Measurements from ENCODE around the gene PPP1R14B. TPM values are rescaled to one million over a fixed set of nuclear protein-coding genes. Genes with fewer than 3 reads are reported as not detected.

The PPP1R14B gene
- total RNA-seq, 2 experiments from 2014 or later, result 96.9 to 105 TPM

DNA sequence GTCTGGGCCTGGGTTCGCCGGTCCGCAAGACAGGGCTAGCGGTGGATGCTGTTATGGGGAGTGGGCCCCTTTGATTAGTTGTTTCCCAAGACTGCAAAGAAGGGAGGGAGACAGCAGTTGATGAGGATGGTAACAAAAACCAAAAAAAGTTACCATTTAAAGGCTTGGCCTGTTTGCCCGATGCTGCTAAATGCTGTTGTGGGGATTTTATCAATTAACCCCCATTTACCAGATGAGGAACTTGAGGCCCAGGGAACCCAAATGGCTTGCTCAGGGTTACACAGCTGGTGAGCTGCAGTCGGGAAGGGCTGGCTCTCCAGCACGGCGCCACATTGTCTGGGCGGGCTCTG is 24.1 kb downstream of the PPP1R14B start:
- Mint-ChIP-seq H3K9me3 (no peaks in the 10 kb centered on the region), H3K4me3 (no peak overlapping the region), H3K27ac (no peak overlapping the region), H3K27me3 (no peaks in the 10 kb centered on the region), H3K36me3 (ENCODE audit: low read depth) (peaks cover 27% of the 10 kb centered on the region), H3K4me1 (peaks cover 22% of the 10 kb centered on the region)
- ChIA-PET CTCF (no interaction called here), POLR2A (interaction anchor here (1.2 to 14.6 kb wide), 6 partner anchors 13 to 95 kb away, joined by 4 to 275 read pairs (median 10); partner anchors contain the start of genes FERMT3, FKBP2, PPP1R14B and PRDX5)
- no peak for DNase-seq

DNA sequence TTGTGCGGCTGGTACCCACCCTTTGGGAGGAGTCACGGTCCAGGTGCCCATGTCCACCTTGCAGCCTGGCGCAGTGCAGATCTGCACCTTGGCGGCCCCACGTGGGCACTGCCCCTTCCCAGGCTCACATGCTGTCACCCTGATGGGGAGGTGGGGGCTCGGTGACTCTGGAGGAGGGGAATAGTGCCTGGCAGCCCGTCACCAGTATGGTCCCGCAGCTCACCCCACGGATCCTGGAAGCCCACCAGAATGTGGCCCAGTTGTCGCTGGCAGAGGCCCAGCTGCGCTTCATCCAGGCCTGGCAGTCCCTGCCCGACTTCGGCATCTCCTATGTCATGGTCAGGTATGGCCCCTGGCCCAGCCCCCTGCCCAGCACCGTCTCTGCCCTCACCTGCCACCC is 25.9 kb downstream of the PPP1R14B start:
- CTCF ChIA-PET, result no interaction called here
- H3K4me3 Mint-ChIP-seq, result no peak overlapping the region
- no peaks in the 10 kb centered on the region for H3K27me3 Mint-ChIP-seq
- peaks cover 29% of the 10 kb centered on the region for H3K36me3 Mint-ChIP-seq (ENCODE audit: low read depth)
- peaks cover 13% of the 10 kb centered on the region for H3K4me1 Mint-ChIP-seq
- no peak for DNase-seq
- no peak overlapping the region for H3K27ac Mint-ChIP-seq
- no peaks in the 10 kb centered on the region for H3K9me3 Mint-ChIP-seq
- POLR2A ChIA-PET, result interaction anchor here (1.6 to 14.6 kb wide), 2 partner anchors 13 to 35 kb away, joined by 4 to 275 read pairs; partner anchors contain the start of genes FERMT3 and STIP1

DNA sequence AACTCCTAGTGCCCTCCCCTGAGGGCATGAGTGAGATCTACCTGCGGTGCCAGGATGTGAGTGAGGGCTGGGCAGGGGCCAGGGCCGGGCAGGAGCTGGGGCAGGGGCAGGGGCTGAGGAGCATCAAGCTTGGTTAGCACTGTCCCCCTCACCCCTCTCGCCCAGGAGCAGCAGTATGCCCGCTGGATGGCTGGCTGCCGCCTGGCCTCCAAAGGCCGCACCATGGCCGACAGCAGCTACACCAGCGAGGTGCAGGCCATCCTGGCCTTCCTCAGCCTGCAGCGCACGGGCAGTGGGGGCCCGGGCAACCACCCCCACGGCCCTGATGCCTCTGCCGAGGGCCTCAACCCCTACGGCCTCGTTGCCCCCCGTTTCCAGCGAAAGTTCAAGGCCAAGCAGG is 26.5 kb downstream of the PPP1R14B start:
- H3K36me3 Mint-ChIP-seq (ENCODE audit: low read depth), result peaks cover 31% of the 10 kb centered on the region
- no peak overlapping the region for H3K4me3 Mint-ChIP-seq
- peaks cover 11% of the 10 kb centered on the region for H3K4me1 Mint-ChIP-seq
- ChIA-PET CTCF (no interaction called here), POLR2A (interaction anchor here (1.6 to 14.6 kb wide), 2 partner anchors 12 to 34 kb away, joined by 4 to 275 read pairs; partner anchors contain the start of genes FERMT3 and STIP1)
- no peak overlapping the region for H3K27ac Mint-ChIP-seq
- no peaks in the 10 kb centered on the region for H3K9me3 Mint-ChIP-seq
- no peak for DNase-seq
- no peaks in the 10 kb centered on the region for H3K27me3 Mint-ChIP-seq

DNA sequence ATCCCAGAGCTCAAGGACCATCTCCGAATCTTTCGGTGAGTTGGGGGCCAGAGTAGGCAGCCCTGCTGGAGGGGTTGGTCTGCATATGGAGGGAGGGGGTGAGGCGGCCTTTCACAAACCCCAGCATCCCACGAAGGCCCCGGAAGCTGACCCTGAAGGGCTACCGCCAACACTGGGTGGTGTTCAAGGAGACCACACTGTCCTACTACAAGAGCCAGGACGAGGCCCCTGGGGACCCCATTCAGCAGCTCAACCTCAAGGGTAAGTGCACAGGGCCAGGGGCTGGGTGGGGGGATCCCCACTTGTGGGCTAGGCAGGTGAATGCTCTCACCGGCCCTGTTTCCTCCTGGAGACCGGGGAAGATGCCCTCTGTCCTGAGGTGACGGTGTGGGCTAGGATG is 27.0 kb downstream of the PPP1R14B start:
- H3K27me3 Mint-ChIP-seq, result no peaks in the 10 kb centered on the region
- H3K4me1 Mint-ChIP-seq, result peaks cover 10% of the 10 kb centered on the region
- no peak overlapping the region for H3K27ac Mint-ChIP-seq
- H3K36me3 Mint-ChIP-seq (ENCODE audit: low read depth), result peaks cover 32% of the 10 kb centered on the region
- CTCF ChIA-PET, result no interaction called here
- POLR2A ChIA-PET, result interaction anchor here (14.6 kb wide), 1 partner anchor 12 kb away, joined by 275 read pairs; the partner anchor contains the start of gene FERMT3
- no peaks in the 10 kb centered on the region for H3K9me3 Mint-ChIP-seq
- H3K4me3 Mint-ChIP-seq, result no peak overlapping the region
- no peak for DNase-seq

DNA sequence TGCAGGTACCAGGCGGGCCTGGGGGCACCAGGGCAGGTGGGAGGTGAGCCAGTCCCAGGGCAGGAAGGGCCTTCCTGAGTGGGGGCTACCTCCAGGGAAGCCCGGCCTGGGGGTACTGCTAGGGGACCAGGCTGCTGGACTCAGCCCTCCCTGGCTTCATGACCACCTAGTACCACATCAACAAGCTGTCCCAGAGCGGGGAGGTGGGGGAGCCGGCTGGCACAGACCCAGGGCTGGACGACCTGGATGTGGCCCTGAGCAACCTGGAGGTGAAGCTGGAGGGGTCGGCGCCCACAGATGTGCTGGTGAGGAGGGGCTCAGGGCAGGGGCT is 27.4 kb downstream of the PPP1R14B start:
- Mint-ChIP-seq H3K36me3 (ENCODE audit: low read depth) (peaks cover 32% of the 10 kb centered on the region), H3K4me3 (no peak overlapping the region), H3K4me1 (peaks cover 8% of the 10 kb centered on the region), H3K27me3 (no peaks in the 10 kb centered on the region), H3K9me3 (no peaks in the 10 kb centered on the region), H3K27ac (no peak overlapping the region)
- no peak for DNase-seq
- CTCF ChIA-PET, result no interaction called here
- POLR2A ChIA-PET, result interaction anchor here (1.1 to 14.6 kb wide), 2 partner anchors 11 to 14 kb away, joined by 4 to 275 read pairs; partner anchors contain the start of gene FERMT3

DNA sequence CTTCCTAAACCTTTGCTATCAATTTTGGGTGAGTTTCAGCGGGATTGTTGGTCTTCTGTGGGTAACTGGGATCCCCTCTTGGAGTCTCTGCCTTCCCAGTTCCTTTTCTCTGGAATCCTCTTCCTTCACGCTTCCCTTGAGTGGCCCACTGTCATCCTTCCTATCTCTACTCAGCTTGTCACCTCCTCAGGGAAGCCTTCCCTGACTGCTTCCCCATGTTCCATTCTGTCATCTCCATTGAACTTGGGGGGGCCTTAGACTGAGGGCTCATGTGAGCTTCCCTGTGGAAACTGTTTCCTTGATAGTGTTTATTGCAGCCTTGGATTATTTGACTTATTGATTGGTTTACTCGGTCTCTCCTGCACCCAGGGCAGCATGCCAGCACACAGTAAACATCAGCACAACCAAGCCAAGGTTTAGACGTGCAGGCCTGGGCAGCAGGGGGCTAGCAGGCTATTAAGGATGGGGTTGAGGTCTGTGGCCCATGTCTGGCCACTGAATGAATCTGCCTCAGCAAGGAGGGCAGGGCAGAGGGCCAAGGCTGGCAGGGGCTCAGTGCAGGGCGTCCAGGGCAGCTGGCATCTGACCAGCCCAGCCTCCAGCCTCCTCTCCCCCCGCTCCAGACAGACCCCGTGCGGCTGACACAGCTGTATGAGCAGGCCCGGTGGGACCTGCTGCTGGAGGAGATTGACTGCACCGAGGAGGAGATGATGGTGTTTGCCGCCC is 28.0 kb downstream of the PPP1R14B start:
- Mint-ChIP-seq H3K36me3 (ENCODE audit: low read depth) (peaks cover 37% of the 10 kb centered on the region), H3K4me1 (peaks cover 6% of the 10 kb centered on the region), H3K4me3 (no peak overlapping the region), H3K27ac (no peak overlapping the region), H3K27me3 (no peaks in the 10 kb centered on the region), H3K9me3 (no peaks in the 10 kb centered on the region)
- ChIA-PET POLR2A (interaction anchor here (1.1 to 14.6 kb wide), 2 partner anchors 11 to 15 kb away, joined by 4 to 275 read pairs; partner anchors contain the start of gene FERMT3), CTCF (no interaction called here)
- DNase-seq, result no peak

DNA sequence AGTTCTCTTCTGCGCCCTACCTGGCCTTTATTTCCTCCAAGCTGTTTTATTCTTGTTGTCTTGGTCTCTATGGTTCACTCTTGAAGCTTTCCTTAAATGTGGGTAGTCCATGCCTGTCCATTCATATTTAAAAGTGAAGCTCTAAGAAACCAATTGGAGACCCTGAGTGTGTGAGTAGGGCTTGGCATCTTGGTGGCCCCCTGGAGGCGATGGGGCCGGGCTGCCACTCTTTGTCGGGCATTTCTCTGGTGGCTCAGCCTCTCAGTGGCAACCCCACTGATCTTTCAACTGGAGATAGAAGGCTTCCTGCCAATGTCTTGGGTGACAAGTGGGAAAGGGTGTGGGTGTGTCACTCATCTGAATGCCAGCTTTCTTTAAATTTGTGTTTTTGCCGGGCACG is 29.9 kb downstream of the PPP1R14B start:
- POLR2A ChIA-PET, result interaction anchor here (14.6 kb wide), 1 partner anchor 9 kb away, joined by 275 read pairs; the partner anchor contains the start of gene FERMT3
- no peaks in the 10 kb centered on the region for H3K9me3 Mint-ChIP-seq
- no peak overlapping the region for H3K27ac Mint-ChIP-seq

DNA sequence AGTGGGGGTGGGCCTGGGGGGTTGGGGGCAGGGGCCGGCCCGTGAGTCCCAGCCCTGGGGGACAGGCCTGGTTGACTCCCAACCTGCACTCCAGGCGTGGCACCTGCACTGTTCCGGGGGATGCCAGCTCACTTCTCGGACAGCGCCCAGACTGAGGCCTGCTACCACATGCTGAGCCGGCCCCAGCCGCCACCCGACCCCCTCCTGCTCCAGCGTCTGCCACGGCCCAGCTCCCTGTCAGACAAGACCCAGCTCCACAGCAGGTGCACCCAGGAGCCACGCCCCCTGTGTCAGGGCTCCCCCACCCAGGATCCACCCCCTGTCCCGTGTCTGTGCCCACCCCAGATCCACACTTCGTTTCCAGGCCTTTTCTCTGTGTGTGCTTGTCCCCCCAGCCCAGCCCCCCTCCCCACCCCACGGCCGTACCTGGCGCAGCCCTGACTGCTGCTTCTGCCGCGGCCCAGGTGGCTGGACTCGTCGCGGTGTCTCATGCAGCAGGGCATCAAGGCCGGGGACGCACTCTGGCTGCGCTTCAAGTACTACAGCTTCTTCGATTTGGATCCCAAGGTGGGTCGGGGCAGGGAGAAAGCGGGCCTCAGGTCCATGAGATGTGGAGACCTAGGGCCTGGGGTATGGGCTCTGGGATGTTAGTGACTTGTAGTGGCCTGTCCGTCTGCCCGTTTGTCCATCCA is 35.4 kb downstream of the PPP1R14B start:
- no peaks in the 10 kb centered on the region for H3K27me3 Mint-ChIP-seq
- DNase-seq, result no peak
- no peak overlapping the region for H3K4me3 Mint-ChIP-seq
- peaks cover 70% of the 10 kb centered on the region for H3K36me3 Mint-ChIP-seq (ENCODE audit: low read depth)
- ChIA-PET CTCF (interaction anchor here (0.8 kb wide), 1 partner anchor 15 kb away, joined by 3 read pairs; the partner anchor contains the start of genes NUDT22 and TRPT1), POLR2A (interaction anchor here (1.3 to 11.9 kb wide), 5 partner anchors 9 to 59 kb away, joined by 3 to 275 read pairs (median 11); partner anchors contain the start of genes FKBP2, NUDT22, STIP1 and TRPT1)
- no peak overlapping the region for H3K27ac Mint-ChIP-seq
- no peaks in the 10 kb centered on the region for H3K9me3 Mint-ChIP-seq
- peaks cover 40% of the 10 kb centered on the region for H3K4me1 Mint-ChIP-seq

More for the DNA sequence above, 29.9 kb downstream of the PPP1R14B start:
- Mint-ChIP-seq H3K4me3 (no peak overlapping the region), H3K4me1 (peaks cover 13% of the 10 kb centered on the region), H3K36me3 (ENCODE audit: low read depth) (peaks cover 50% of the 10 kb centered on the region), H3K27me3 (no peaks in the 10 kb centered on the region)
- CTCF ChIA-PET, result interaction anchor here (0.7 to 1.5 kb wide), 5 partner anchors 12 to 551 kb away, joined by 3 to 5 read pairs (median 4); partner anchors contain the start of gene STIP1
- DNase-seq, result no peak

DNA sequence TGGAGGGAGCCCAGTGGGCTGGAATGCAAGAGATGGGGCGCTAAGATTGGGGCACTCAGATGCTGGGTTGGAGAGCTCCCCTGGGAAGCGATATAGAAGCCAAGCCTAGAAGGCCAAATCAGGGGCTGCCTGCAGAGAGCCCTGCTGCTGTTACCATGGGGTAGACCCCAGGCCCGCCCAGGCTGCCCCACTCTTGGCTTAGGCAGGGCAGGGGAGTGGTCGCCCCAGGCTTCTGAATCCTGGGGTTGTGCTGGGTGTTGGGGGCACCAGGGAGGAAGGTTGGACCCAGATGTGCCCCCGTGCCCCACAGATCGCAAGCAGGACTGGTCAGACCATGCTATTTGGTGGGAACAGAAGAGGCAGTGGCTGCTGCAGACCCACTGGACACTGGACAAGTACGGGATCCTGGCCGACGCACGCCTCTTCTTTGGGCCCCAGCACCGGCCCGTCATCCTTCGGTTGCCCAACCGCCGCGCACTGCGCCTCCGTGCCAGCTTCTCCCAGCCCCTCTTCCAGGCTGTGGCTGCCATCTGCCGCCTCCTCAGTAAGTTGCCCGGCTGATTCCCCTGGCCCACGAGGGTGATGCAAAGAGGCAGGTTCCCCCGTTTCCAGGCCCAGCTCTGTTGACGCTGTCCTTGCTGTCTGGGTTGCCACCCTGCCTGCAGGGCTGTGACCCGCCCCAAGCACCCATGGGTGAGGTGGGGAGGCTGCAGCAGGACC is 36.3 kb downstream of the PPP1R14B start:
- no peak for DNase-seq
- Mint-ChIP-seq H3K4me1 (peaks cover 49% of the 10 kb centered on the region), H3K36me3 (ENCODE audit: low read depth) (peaks cover 77% of the 10 kb centered on the region), H3K27me3 (no peaks in the 10 kb centered on the region), H3K27ac (no peak overlapping the region), H3K9me3 (no peaks in the 10 kb centered on the region), H3K4me3 (no peak overlapping the region)
- POLR2A ChIA-PET, result interaction anchor here (0.5 to 11.9 kb wide), 6 partner anchors 10 to 91 kb away, joined by 3 to 275 read pairs (median 8); partner anchors contain the start of genes FKBP2, NUDT22, STIP1 and TRPT1
- CTCF ChIA-PET, result interaction anchor here (0.8 kb wide), 1 partner anchor 61 kb away, joined by 4 read pairs; no protein-coding TSS in a partner anchor

DNA sequence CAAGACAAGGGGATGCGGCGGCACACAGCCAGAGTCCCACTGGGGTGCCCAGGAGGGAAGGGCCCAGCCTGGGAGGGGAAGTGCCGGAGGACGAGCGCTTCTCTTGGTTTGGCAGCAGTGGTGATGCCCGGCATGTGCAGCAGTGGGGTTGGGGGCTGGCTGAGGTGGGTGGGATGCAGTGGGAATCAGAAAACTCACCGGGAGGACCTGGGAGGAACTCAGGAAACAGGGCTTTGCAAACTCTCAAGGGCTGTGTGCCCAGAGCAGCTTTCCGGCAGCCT is 37.2 kb downstream of the PPP1R14B start:
- peaks cover 74% of the 10 kb centered on the region for H3K36me3 Mint-ChIP-seq (ENCODE audit: low read depth)
- peaks cover 53% of the 10 kb centered on the region for H3K4me1 Mint-ChIP-seq
- POLR2A ChIA-PET, result interaction anchor here (1.2 to 11.9 kb wide), 4 partner anchors 11 to 61 kb away, joined by 3 to 275 read pairs (median 180); partner anchors contain the start of genes NUDT22, STIP1 and TRPT1
- H3K4me3 Mint-ChIP-seq, result no peak overlapping the region
- DNase-seq, result no peak
- H3K9me3 Mint-ChIP-seq, result no peaks in the 10 kb centered on the region
- H3K27ac Mint-ChIP-seq, result peak overlapping the region; percentile 96
- no peaks in the 10 kb centered on the region for H3K27me3 Mint-ChIP-seq
- CTCF ChIA-PET, result no interaction called here

DNA sequence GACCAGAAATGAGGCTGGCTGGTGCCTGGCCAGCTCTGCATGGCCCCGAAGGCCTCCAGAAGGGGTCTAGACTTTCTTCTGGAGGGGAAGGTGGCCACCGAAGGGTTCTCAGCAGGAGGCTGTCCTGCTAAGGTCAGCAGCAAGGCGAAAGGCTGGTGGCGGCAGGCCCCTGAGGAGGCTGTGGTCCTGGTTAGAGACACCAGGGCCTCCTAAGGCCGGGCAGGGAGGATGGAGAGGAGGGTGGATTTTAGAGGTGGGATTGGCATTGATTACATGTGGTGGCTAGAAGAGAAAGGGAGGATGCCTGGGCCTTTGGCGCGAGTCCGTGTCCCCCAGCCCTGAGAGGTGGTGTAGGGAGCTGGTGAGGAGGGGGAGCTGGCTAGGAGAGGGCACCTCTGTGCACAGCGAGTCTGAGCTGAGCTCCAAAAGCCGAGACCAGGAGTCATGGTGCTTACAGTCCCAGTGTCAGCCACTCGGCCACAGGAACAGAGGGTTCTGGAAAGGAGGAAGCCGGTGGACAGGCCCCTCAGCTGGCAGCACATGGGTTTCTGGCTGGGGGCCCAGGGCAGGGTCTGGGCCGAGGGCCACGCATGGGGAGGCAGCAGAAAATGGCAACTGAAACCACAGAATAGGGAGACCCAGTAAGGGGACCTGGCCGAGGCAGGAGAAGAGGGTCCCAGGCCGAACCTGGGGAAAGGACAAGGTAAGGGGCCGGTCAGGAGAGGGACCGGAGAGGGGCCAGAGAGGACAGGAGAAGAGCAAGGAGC is 37.8 kb downstream of the PPP1R14B start:
- POLR2A ChIA-PET, result interaction anchor here (1.1 to 11.9 kb wide), 10 partner anchors 12 to 343 kb away, joined by 3 to 275 read pairs (median 48); partner anchors contain the start of genes CATSPERZ, DNAJC4, ESRRA and FKBP2
- Mint-ChIP-seq H3K4me3 (peak overlapping the region; percentile 51), H3K27ac (peak overlapping the region; percentile 96), H3K36me3 (ENCODE audit: low read depth) (peaks cover 77% of the 10 kb centered on the region), H3K4me1 (peaks cover 58% of the 10 kb centered on the region), H3K27me3 (no peaks in the 10 kb centered on the region), H3K9me3 (no peaks in the 10 kb centered on the region)
- CTCF ChIA-PET, result interaction anchor here (5.4 to 7.0 kb wide), 2 partner anchors 23 to 94 kb away, joined by 71 to 154 read pairs; partner anchors contain the start of genes CATSPERZ, ESRRA and STIP1
- DNase-seq, result no peak
